Renal cortex interstitium (tissue), 11 donors: ENCODE data around the gene PCLAF. TPM values are rescaled to one million over a fixed set of nuclear protein-coding genes. Genes with fewer than 3 reads are reported as not detected.
"Not testable (repeated sequence)": the region's sequence is repeated elsewhere in the genome, so short reads cannot be mapped to it uniquely, and the experiment has no call there.

Experiments used
- DNase-seq, 11 donors: peaks; one replicate each; pipeline ENCODE4 v3.0.0-alpha.2; 2013; ENCODE audit warnings: low read depth in 9 of 11, low spot score in 4 of 11; ENCODE audit errors: extremely low read depth in 1 of 11
- polyA plus RNA-seq, 3 donors: library from polyadenylated mRNA; unstranded; fragments of 120-200 nt; gene quantifications; one replicate each; pipeline ENCODE4 v1.2.1, GENCODE V29; 2013; ENCODE audit not compliant: insufficient read length in 3 of 3

The PCLAF gene
- polyA plus RNA-seq, 3 donors = 40.8 to 52.0 (median 45.9) TPM

GRCh38 chr15:64386291-64386690, 5.0 kb upstream of the PCLAF start:
- DNase-seq = no peak

DNA sequence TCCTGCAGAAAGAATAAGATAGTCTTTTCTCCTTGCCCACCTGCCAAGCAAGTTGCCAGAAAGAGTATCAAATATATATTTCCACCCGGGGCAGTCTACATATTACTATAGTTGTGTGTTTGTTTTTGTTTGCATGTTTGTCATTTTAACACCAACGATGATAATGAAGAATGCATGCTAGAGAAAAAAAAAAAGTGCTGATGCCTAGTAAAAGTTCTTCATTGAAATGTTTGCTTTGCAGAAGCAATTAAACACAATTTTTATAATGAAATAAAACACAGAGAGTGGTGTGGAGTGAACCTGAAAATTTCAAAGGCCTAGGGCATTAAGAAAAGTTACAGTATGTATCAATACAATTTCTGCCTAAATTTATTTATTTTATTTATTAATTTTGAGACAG, 2.5 kb upstream of the PCLAF start:
- DNase-seq = no peak

- DNase-seq = not testable (repeated sequence)
Measured at GRCh38 chr15:64380130-64380870, 941 bp downstream of the PCLAF start.

DNA sequence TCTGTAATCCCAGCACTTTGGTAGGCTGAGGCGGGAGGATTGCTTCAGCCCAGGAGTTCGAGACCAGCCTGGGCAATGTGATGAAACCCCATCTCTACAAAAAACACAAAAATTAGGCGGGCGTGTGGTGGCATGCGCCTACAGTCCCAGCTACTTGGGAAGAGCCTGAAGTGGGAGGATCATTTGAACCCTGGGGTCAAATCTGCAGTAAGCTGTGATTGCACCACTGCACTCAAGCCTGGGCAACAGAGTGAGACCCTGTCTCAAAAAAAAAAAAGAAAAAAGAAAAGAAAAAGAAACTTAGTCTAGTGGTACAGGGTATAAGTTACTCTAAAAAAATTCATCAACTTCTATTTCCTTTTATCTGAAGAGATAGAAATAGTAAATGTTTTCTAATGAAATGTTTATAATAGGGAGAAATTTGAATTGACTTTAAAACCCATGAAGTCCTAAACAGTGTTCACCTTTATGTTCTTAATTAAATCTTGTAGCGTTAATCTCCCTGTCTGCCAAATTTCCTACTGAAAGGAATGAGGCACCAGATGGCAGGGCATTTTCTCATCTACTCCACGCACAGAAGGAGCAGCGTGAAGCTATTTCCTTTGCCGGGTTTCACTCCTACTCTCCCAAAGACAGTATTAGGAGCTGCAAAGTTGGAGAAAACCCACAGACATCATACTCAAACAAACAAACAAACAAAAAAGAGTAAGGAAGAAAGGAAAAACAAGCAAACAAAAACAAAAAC, 1.9 kb downstream of the PCLAF start:
- DNase-seq = no peak

GRCh38 chr15:64373360-64373759, 7.9 kb downstream of the PCLAF start:
- DNase-seq = no peak

DNA sequence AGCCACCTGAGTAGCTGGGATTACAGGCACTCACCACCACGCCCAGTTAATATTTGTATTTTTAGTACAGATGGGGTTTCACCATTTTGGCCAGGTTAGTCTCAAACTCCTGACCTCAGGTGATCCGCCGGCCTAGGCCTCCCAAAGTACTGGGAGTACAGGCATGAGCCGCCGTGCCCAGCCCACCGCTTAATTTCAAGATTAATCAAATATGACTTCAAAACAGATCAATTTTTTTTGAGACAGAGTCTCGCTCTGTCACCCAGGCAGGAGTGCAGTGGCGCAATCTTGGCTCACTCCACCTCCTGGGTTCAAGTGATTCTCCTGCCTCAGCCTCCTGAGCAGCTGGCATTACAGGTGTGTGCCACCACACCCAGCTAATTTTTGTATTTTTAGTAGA, 9.9 kb downstream of the PCLAF start:
- DNase-seq = not testable (repeated sequence)

- DNase-seq = no peak
Measured at GRCh38 chr15:64369078-64369607, 12.1 kb downstream of the PCLAF start.

DNA sequence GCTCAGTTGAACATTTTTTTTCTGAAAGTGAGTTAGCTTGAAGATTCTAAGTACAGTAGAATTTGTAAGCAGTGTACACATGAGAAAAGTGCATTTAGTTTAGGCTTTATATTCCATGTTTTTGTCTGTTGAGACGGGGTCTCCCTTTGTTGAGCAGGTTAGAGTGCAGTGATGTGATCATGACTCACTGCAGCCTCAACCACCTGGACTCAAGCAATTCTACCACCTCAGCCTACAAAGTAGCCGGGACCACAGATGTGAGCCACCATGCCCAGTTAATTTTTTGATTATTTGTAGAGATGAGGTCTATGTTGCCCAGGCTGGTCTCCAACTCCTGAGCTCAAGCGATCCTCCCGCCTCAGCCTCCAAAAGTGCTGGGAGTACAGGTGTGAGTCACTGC, 20.0 kb downstream of the PCLAF start:
- no peak for DNase-seq

DNA sequence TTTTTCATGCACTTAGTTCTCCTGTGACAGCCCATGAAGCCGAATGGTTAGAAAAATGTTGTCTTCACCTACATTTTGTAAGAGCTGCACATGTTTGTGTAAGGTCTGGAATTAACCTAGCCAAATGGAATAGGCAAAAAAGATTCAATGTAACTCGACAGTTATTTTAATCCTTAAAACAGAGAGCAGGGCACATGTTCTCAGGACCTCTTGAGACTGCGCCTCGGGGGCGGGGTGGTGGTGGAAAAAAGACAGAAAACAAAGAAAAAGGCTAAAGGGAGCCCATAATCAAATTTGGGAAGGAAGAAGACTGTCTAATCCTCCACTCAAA, 24.6 kb downstream of the PCLAF start:
- no peak for DNase-seq

GRCh38 chr15:64355944-64356709, 25.1 kb downstream of the PCLAF start, which contains the start of gene CSNK1G1:
CSNK1G1 (minus strand) TSS chr15:64356173; CDS start chr15:64300499, 55,674 bp downstream.
- DNase-seq = peak; percentile 92 to 98 (median 96)

DNA sequence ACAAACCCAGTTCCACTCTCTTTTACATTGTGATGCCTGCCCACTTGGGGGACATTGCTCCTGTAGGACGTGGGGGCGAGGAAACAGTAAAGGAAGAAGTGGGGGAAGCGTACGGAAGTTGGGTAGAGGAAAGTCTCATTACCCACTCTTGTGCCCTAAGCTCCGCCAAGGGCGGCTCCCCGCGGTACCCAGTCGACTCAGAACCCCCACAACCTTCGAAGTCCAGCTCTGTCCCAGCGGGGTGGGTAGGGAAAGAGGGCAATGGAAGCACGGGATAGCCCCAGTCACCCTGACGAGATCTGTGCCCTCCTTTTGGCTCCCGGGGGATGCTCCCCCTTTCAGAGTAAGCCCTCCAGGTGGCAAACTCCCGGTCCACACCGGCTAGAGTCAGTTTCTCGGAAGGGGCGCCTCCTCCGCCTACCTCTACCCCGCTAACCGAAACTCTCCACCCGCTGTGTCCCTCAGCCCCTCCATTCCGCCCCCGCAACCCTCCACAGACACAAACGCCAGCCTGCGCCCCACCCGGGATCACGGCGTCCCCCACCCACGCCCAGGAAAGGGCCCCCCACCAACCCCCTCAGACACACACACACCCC, 25.8 kb downstream of the PCLAF start:
- peak in 8 of 11 donors; percentile 3 to 27 (median 16) for DNase-seq

- DNase-seq = no peak
Measured at GRCh38 chr15:64354688-64355344, 26.4 kb downstream of the PCLAF start.

DNA sequence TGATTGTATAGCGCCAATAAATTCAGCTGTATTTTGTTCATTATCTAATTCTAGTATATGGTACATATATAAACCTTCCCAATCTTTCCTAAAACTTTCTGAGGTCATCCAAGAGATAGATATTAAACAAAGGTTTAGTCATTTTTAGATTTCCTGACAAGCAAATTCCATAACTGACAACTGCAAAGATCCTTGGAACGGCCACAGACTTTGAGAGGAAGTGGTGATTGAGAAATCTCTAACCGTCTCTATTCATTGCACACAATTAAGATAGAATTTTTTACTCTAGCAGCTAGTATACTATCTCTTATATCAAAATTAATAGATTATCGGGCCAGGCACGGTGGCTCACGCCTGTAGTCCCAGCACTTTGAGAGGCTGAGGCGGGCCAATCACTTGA, 30.0 kb downstream of the PCLAF start:
- no peak for DNase-seq

- no peak for DNase-seq
Measured at GRCh38 chr15:64349375-64349774, 31.9 kb downstream of the PCLAF start.

DNA sequence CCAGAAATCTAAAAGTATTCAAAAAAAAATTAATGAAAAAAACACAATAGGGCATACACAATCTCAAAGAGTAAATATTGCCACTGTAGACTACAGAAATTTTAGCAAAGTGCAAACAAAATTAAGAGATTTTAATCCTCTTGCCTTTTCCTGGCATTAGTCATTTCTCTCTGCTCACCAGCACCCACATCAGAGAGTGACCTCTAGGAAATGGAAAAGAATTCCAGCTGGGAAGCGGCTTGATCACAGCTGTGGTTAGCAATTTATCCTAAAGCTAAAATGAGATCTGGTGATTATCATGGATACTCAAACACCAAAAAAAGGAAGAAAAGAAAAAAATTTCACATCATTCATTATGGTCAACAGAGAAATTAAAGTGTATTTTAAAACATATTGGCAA, 32.8 kb downstream of the PCLAF start:
- no peak for DNase-seq

- DNase-seq = not testable (repeated sequence)
Measured at GRCh38 chr15:64346242-64346641, 35.0 kb downstream of the PCLAF start.

DNA sequence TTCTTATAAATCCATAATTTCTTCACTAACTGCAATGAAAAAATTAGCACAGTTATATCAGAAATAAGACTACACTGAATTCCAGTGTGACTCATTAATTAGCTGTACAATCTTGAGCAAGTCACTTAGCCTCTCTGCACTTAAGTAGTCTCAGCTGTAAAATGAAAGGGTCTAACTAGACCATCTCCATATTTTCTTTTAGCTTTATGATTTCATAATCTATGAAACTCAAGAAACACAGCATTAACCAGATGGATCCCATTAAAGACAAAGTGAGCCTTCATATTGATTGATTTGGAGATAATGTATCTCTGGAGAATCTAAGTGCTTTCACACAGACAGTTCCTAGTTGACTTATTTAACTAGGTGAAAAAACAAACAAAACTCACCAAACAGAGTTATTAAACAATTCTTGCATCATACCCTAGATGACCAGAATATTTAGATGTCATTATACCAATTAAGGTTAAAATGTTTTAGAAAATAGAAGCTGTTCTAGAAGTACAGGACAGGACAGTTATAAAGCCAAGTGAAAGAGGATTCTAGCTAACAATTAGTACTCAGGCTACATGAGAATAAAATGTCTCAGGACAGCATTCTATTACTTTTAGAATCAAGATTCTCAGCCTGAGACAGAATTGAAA, 36.5 kb downstream of the PCLAF start:
- no peak for DNase-seq

DNA sequence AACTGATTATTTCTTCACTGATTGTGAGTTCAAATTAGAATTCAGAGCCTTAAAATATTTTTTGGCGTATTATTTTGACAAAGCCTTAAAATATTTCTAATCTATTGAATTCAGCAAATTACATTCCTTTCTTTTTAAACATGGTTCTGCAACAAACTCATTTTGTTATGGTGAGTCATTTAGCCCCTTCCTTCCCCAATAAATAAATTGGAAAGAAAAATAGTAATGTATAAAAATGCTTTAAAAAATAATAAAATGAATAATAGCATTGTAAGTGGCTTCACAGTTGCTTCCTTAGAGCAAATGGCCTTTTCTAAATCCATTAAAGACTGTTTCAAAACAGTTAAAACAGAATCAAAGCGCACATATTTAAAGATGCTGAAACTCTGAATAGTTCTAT, 37.4 kb downstream of the PCLAF start:
- no peak for DNase-seq
